Measurements from ENCODE around the gene USP31.
"Not testable (repeated sequence)": the region's sequence is repeated elsewhere in the genome, so short reads cannot be mapped to it uniquely, and the experiment has no call there.

- not testable (repeated sequence) for TF ChIP-seq ATF2 (CRISPR knock-in tag; IDR thresholded peaks at IDR 0.05); BHLHE40 (IDR thresholded peaks at IDR 0.05; ENCODE audit: low read length); SP1 (IDR thresholded peaks at IDR 0.05); SP1 (CRISPR knock-in tag; IDR thresholded peaks at IDR 0.05); STAG1 (CRISPR knock-in tag; IDR thresholded peaks at IDR 0.05); ZBTB8A (CRISPR knock-in tag; IDR thresholded peaks at IDR 0.05; ENCODE audit: borderline replicate concordance, low read depth); RAD51 (IDR thresholded peaks at IDR 0.05; ENCODE audit: borderline replicate concordance); ZNF274 (CRISPR knock-in tag; IDR thresholded peaks at IDR 0.05); SMC3 (IDR thresholded peaks at IDR 0.05; ENCODE audit: low read length); ZNF781 (CRISPR knock-in tag; IDR thresholded peaks at IDR 0.05; ENCODE audit: borderline replicate concordance, not compliant biosample characterization); MBD4 (IDR thresholded peaks at IDR 0.05; ENCODE audit: borderline replicate concordance, low read length); HNRNPLL (IDR thresholded peaks at IDR 0.05; ENCODE audit: low read depth, low read length, poor library complexity, severe bottlenecking); CHD4 (IDR thresholded peaks at IDR 0.05; ENCODE audit: borderline replicate concordance, low read length); ZNF138 (CRISPR knock-in tag; IDR thresholded peaks at IDR 0.05; ENCODE audit: low read depth)
These were observed 52.8 kb downstream of the USP31 start for GRCh38 chr16:23096450-23096849.

All from HepG2 (cell line).